Stomach smooth muscle (tissue), 2 donors: Measurements from ENCODE around the gene LCP2.

Source experiments
- H3K27ac ChIP-seq: one replicate; pipeline ENCODE4 v1.7.0; 2013; ENCODE audit warnings: mild to moderate bottlenecking, low read length, inconsistent platforms
- H3K27me3 ChIP-seq, 2 donors: one replicate each; pipeline ENCODE4 v1.7.0; 2013; ENCODE audit warnings: low read length in 2 of 2; ENCODE audit not compliant: insufficient read depth in 2 of 2, control insufficient read depth in 1 of 2
- H3K36me3 ChIP-seq, 2 donors: one replicate each; pipeline ENCODE4 v1.7.0; 2013; ENCODE audit warnings: low read length in 2 of 2; ENCODE audit not compliant: control insufficient read depth in 2 of 2, insufficient read depth in 2 of 2
- H3K4me1 ChIP-seq: one replicate; pipeline ENCODE4 v1.7.0; 2013; ENCODE audit warnings: low read length; ENCODE audit not compliant: control insufficient read depth, insufficient read depth
- H3K4me3 ChIP-seq, 2 donors: one replicate each; pipeline ENCODE4 v1.7.0; 2013; ENCODE audit warnings: low read length in 2 of 2
- H3K9ac ChIP-seq, 2 donors: one replicate each; pipeline ENCODE4 v1.7.0; 2013; ENCODE audit warnings: low read length in 2 of 2, mild to moderate bottlenecking in 1 of 2
- H3K9me3 ChIP-seq, 2 donors: one replicate each; pipeline ENCODE4 v1.7.0; 2013; ENCODE audit warnings: low read length in 2 of 2; ENCODE audit not compliant: control insufficient read depth in 2 of 2
- donor health status: healthy.
- donor health status: Pancreatic carcinoma.

The LCP2 gene

DNA sequence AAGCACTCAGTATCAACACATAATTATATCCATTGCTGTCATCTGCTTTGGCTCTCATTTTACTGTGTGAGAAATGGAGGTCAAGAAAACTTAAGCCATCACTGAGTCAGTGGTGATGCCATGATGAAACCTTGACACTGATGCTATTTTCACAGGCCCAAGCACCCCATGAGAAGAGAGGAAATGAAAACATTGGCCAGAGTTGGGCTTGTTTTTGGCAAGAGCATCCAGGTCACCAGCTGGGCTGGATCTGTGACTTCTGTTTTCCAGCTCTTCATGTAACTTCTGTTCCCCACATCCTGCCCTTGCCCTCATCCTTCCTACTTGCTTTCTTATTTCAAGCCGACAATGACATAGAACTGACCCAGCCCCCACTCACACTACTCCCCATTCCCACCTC, 10.0 kb downstream of the LCP2 start:
- H3K27me3 ChIP-seq: no peaks in the 10 kb centered on the region
- no peaks in the 10 kb centered on the region for H3K9me3 ChIP-seq
- H3K9ac ChIP-seq: no peak overlapping the region
- H3K36me3 ChIP-seq: no peaks in the 10 kb centered on the region
- peaks cover 12% of the 10 kb centered on the region for H3K4me1 ChIP-seq
- no peak overlapping the region for H3K4me3 ChIP-seq
- no peak overlapping the region for H3K27ac ChIP-seq

- Histone ChIP-seq H3K36me3 (no peaks in the 10 kb centered on the region), H3K27ac (no peak overlapping the region)
Observed at GRCh38 chr5:170286386-170286925, 11.1 kb downstream of the LCP2 start.

DNA sequence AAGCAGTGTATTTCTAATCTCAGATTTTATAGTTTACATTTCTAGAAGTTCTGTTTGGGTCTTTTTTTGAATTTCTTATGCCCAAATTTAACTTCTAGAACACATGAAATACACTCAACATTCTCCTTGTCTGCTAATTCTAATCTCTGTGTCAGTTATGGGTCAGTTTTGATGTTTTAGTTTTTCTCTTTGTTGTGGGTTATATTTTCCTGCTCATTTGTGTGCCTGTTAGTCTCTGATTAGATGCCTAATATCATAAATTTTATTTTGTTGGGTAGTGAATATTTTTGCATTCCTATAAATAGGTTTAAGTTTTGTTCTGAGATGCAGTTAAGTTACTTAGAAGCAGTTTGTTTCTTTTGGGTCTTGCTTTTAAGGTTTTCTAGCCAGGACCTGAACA, 12.4 kb downstream of the LCP2 start:
- Histone ChIP-seq H3K9ac (no peak overlapping the region), H3K9me3 (no peaks in the 10 kb centered on the region), H3K27ac (no peak overlapping the region), H3K4me1 (peaks cover 15% of the 10 kb centered on the region), H3K4me3 (no peak overlapping the region), H3K36me3 (no peaks in the 10 kb centered on the region), H3K27me3 (no peaks in the 10 kb centered on the region)

More at GRCh38 chr5:170286386-170286925, 11.1 kb downstream of the LCP2 start:
- Histone ChIP-seq H3K9ac (no peak overlapping the region), H3K27me3 (no peaks in the 10 kb centered on the region), H3K4me3 (no peak overlapping the region), H3K4me1 (peaks cover 12% of the 10 kb centered on the region), H3K9me3 (no peaks in the 10 kb centered on the region)

DNA sequence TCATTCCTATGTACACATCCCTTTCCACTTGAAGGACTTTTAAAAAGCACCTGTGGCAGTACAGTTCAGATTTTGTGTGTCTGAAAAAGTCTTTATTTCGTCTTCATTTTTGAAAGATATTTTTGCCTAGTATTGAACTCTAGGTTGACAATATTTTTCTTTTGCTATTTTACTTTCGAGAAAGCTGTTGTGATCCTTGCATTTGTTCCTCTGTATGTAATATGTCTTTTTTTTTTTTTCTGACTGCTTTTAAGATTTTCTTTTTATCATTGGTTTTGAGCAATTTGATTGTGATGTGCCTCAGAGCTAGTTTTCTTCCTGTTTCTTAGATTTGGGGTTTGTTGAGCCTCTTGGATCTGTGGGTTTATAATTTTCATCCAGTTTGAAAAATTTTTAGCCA, 13.3 kb downstream of the LCP2 start:
- Histone ChIP-seq H3K9me3 (no peaks in the 10 kb centered on the region), H3K4me1 (peaks cover 21% of the 10 kb centered on the region), H3K36me3 (no peaks in the 10 kb centered on the region), H3K27ac (no peak overlapping the region), H3K27me3 (no peaks in the 10 kb centered on the region), H3K9ac (no peak overlapping the region), H3K4me3 (no peak overlapping the region)

- Histone ChIP-seq H3K9me3 (no peaks in the 10 kb centered on the region), H3K27ac (no peak overlapping the region), H3K27me3 (no peaks in the 10 kb centered on the region), H3K36me3 (no peaks in the 10 kb centered on the region), H3K4me3 (no peak overlapping the region), H3K4me1 (peaks cover 15% of the 10 kb centered on the region), H3K9ac (no peak overlapping the region)
Observed at GRCh38 chr5:170283296-170283695, 14.3 kb downstream of the LCP2 start.

GRCh38 chr5:170280011-170280493, 17.5 kb downstream of the LCP2 start:
- H3K9me3 ChIP-seq: no peaks in the 10 kb centered on the region
- H3K4me1 ChIP-seq: peaks cover 11% of the 10 kb centered on the region
- H3K36me3 ChIP-seq: no peaks in the 10 kb centered on the region
- no peak overlapping the region for H3K9ac ChIP-seq
- H3K27me3 ChIP-seq: no peaks in the 10 kb centered on the region
- no peak overlapping the region for H3K27ac ChIP-seq
- H3K4me3 ChIP-seq: no peak overlapping the region

- Histone ChIP-seq H3K4me3 (no peak overlapping the region), H3K36me3 (no peaks in the 10 kb centered on the region), H3K9ac (no peak overlapping the region), H3K9me3 (no peaks in the 10 kb centered on the region), H3K4me1 (peaks cover 11% of the 10 kb centered on the region), H3K27ac (no peak overlapping the region), H3K27me3 (no peaks in the 10 kb centered on the region)
Observed at GRCh38 chr5:170279459-170279817, 18.1 kb downstream of the LCP2 start.

GRCh38 chr5:170278611-170279458, 18.7 kb downstream of the LCP2 start:
- Histone ChIP-seq H3K9ac (no peak overlapping the region), H3K27ac (no peak overlapping the region)

GRCh38 chr5:170277867-170278281, 19.7 kb downstream of the LCP2 start:
- Histone ChIP-seq H3K9ac (no peak overlapping the region), H3K4me1 (peaks cover 14% of the 10 kb centered on the region), H3K27me3 (no peaks in the 10 kb centered on the region), H3K9me3 (no peaks in the 10 kb centered on the region), H3K4me3 (no peak overlapping the region), H3K27ac (no peak overlapping the region), H3K36me3 (no peaks in the 10 kb centered on the region)

More at GRCh38 chr5:170278611-170279458, 18.7 kb downstream of the LCP2 start:
- Histone ChIP-seq H3K4me1 (peaks cover 13% of the 10 kb centered on the region), H3K27me3 (no peaks in the 10 kb centered on the region), H3K9me3 (no peaks in the 10 kb centered on the region), H3K36me3 (no peaks in the 10 kb centered on the region), H3K4me3 (no peak overlapping the region)

GRCh38 chr5:170276140-170276539, 21.4 kb downstream of the LCP2 start:
- no peaks in the 10 kb centered on the region for H3K27me3 ChIP-seq
- no peak overlapping the region for H3K27ac ChIP-seq
- H3K9me3 ChIP-seq: no peaks in the 10 kb centered on the region
- H3K9ac ChIP-seq: no peak overlapping the region
- no peaks in the 10 kb centered on the region for H3K36me3 ChIP-seq
- peaks cover 14% of the 10 kb centered on the region for H3K4me1 ChIP-seq
- H3K4me3 ChIP-seq: no peak overlapping the region
